ENCODE measurements around the gene RNF213.
"Not testable (repeated sequence)": the region's sequence is repeated elsewhere in the genome, so short reads cannot be mapped to it uniquely, and the experiment has no call there.

DNA sequence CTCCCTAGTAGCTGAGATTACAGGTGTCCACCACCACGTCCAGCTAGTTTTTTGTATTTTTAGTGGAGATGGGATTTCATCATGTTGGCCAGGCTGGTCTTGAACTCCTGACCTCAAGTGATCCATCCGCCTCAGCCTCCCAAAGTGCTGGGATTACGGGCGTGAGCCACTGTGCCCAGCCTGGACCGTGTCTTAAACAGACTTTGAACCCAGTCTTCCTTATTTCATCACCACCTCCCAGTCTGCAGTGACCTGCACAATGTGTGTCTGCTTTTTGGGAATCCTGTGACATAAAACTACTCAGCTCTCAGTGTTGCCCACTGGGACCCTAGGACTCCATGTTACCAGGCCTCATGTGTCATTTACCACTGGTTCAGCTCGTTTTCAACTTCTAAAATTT, 70.3 kb downstream of the RNF213 start:
- not testable (repeated sequence) for TF ChIP-seq RAD21 (IDR thresholded peaks at IDR 0.05; ENCODE audit: insufficient read depth, low read depth, low read length); MXI1 (IDR thresholded peaks at IDR 0.05; ENCODE audit: low read depth, low read length); POLR2A (IDR thresholded peaks at IDR 0.05; ENCODE audit: low read depth, low read length); CBX5 (IDR thresholded peaks at IDR 0.05; ENCODE audit: low read depth); RCOR1 (conservative IDR thresholded peaks at IDR 0.05; ENCODE audit: low read depth, low read length); YY1 (IDR thresholded peaks at IDR 0.05; ENCODE audit: low read depth, low read length); NFXL1 (IDR thresholded peaks at IDR 0.05; ENCODE audit: borderline replicate concordance); EP300 (IDR thresholded peaks at IDR 0.05; ENCODE audit: borderline replicate concordance in 1 of 2, control insufficient read depth in 1 of 2, low read depth in 2 of 2, low read length in 2 of 2); BRCA1 (IDR thresholded peaks at IDR 0.05; ENCODE audit: low read depth, low read length)
- TF ChIP-seq, protein P1, sequence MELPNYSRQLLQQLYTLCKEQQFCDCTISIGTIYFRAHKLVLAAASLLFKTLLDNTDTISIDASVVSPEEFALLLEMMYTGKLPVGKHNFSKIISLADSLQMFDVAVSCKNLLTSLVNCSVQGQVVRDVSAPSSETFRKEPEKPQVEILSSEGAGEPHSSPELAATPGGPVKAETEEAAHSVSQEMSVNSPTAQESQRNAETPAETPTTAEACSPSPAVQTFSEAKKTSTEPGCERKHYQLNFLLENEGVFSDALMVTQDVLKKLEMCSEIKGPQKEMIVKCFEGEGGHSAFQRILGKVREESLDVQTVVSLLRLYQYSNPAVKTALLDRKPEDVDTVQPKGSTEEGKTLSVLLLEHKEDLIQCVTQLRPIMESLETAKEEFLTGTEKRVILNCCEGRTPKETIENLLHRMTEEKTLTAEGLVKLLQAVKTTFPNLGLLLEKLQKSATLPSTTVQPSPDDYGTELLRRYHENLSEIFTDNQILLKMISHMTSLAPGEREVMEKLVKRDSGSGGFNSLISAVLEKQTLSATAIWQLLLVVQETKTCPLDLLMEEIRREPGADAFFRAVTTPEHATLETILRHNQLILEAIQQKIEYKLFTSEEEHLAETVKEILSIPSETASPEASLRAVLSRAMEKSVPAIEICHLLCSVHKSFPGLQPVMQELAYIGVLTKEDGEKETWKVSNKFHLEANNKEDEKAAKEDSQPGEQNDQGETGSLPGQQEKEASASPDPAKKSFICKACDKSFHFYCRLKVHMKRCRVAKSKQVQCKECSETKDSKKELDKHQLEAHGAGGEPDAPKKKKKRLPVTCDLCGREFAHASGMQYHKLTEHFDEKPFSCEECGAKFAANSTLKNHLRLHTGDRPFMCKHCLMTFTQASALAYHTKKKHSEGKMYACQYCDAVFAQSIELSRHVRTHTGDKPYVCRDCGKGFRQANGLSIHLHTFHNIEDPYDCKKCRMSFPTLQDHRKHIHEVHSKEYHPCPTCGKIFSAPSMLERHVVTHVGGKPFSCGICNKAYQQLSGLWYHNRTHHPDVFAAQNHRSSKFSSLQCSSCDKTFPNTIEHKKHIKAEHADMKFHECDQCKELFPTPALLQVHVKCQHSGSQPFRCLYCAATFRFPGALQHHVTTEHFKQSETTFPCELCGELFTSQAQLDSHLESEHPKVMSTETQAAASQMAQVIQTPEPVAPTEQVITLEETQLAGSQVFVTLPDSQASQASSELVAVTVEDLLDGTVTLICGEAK (IDR thresholded peaks at IDR 0.05; ENCODE audit: borderline replicate concordance), result not testable (repeated sequence)
- TF ChIP-seq, protein P2, sequence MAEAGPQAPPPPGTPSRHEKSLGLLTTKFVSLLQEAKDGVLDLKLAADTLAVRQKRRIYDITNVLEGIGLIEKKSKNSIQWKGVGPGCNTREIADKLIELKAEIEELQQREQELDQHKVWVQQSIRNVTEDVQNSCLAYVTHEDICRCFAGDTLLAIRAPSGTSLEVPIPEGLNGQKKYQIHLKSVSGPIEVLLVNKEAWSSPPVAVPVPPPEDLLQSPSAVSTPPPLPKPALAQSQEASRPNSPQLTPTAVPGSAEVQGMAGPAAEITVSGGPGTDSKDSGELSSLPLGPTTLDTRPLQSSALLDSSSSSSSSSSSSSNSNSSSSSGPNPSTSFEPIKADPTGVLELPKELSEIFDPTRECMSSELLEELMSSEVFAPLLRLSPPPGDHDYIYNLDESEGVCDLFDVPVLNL (IDR thresholded peaks at IDR 0.05; ENCODE audit: low read depth, low read length), result not testable (repeated sequence)
- TF ChIP-seq, protein P3, sequence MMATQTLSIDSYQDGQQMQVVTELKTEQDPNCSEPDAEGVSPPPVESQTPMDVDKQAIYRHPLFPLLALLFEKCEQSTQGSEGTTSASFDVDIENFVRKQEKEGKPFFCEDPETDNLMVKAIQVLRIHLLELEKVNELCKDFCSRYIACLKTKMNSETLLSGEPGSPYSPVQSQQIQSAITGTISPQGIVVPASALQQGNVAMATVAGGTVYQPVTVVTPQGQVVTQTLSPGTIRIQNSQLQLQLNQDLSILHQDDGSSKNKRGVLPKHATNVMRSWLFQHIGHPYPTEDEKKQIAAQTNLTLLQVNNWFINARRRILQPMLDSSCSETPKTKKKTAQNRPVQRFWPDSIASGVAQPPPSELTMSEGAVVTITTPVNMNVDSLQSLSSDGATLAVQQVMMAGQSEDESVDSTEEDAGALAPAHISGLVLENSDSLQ (IDR thresholded peaks at IDR 0.05), result not testable (repeated sequence)

Measured in GM12878 (cell line).